NCI-H82 (cell line): Measurements from ENCODE around the gene MACROD1.
A peak's percentile ranks its signal among the peaks of the same experiment; 100 is the strongest.

Source experiments
- DNase-seq: peaks from one replicate; lab custom pipeline; 2025; lab: John Stamatoyannopoulos, UW

MACROD1 gene

GRCh38 chr11:64152841-64153691 lies 12.8 kb downstream of the MACROD1 start:
- peak; percentile 53 for DNase-seq

- DNase-seq: no peak
These were observed 14.6 kb downstream of the MACROD1 start for GRCh38 chr11:64151337-64151736.

- DNase-seq: no peak
These were observed 15.3 kb downstream of the MACROD1 start for GRCh38 chr11:64150481-64151239.

- DNase-seq: no peak
These were observed 15.9 kb downstream of the MACROD1 start for GRCh38 chr11:64150051-64150450.

- DNase-seq: no peak
These were observed 16.8 kb downstream of the MACROD1 start for GRCh38 chr11:64148917-64149617.

GRCh38 chr11:64148226-64148916 lies 17.5 kb downstream of the MACROD1 start:
- DNase-seq: peak; percentile 84

GRCh38 chr11:64146036-64146955 lies 19.6 kb downstream of the MACROD1 start:
- peak; percentile 93 for DNase-seq

- peak; percentile 90 for DNase-seq
These were observed 21.1 kb downstream of the MACROD1 start for GRCh38 chr11:64144587-64145472.

- no peak for DNase-seq
These were observed 24.7 kb downstream of the MACROD1 start for GRCh38 chr11:64141081-64141783.

GRCh38 chr11:64140082-64140481 lies 25.8 kb downstream of the MACROD1 start:
- no peak for DNase-seq

- DNase-seq: no peak
These were observed 26.9 kb downstream of the MACROD1 start for GRCh38 chr11:64139049-64139448.

- DNase-seq: no peak
These were observed 27.5 kb downstream of the MACROD1 start for GRCh38 chr11:64138398-64138797.

- DNase-seq: peak; percentile 34
These were observed 29.0 kb downstream of the MACROD1 start for GRCh38 chr11:64136765-64137441.

- no peak for DNase-seq
These were observed 30.2 kb downstream of the MACROD1 start for GRCh38 chr11:64135711-64136110.

- DNase-seq: no peak
These were observed 30.9 kb downstream of the MACROD1 start for GRCh38 chr11:64134963-64135362.

GRCh38 chr11:64132982-64133705 lies 32.8 kb downstream of the MACROD1 start:
- DNase-seq: no peak

- DNase-seq: peak; percentile 97
These were observed 33.6 kb downstream of the MACROD1 start for GRCh38 chr11:64132191-64132771.
